Aorta (tissue), 5 donors: ENCODE data around the gene MAPKAPK3. TPM values are rescaled to one million over a fixed set of nuclear protein-coding genes. Genes with fewer than 3 reads are reported as not detected.

Experiments
- ATAC-seq: fragments of 200-7000 bp; cut with Tn5 transposase; one replicate; pipeline ENCODE4 v1.9.1; 2022; ENCODE audit warnings: moderate library complexity; ENCODE audit not compliant: low FRiP score
- DNase-seq, 2 donors: peaks; one replicate each; pipeline ENCODE4 v3.0.0-alpha.2; 2020
- H3K27ac ChIP-seq, 2 donors: one replicate each; pipeline ENCODE4 v1.5.1; 2013; ENCODE audit warnings: low read length in 2 of 2, mild to moderate bottlenecking in 2 of 2, moderate library complexity in 2 of 2, control low read depth in 1 of 2, inconsistent platforms in 1 of 2, low read depth in 1 of 2
- H3K27me3 ChIP-seq, 2 donors: one replicate each; pipeline ENCODE4 v1.6.1; 2013; ENCODE audit warnings: control low read depth in 1 of 2, low read length in 1 of 2, mild to moderate bottlenecking in 1 of 2, moderate library complexity in 1 of 2; ENCODE audit not compliant: insufficient read depth in 2 of 2, control insufficient read depth in 1 of 2
- H3K36me3 ChIP-seq, 2 donors: one replicate each; pipeline ENCODE4 v1.6.1; 2013; ENCODE audit warnings: control low read depth in 1 of 2, low read length in 1 of 2, mild to moderate bottlenecking in 1 of 2; ENCODE audit not compliant: insufficient read depth in 2 of 2, control insufficient read depth in 1 of 2
- H3K4me1 ChIP-seq, 2 donors: one replicate each; pipeline ENCODE4 v1.6.1; 2013; ENCODE audit warnings: low read length in 2 of 2, control low read depth in 1 of 2, mild to moderate bottlenecking in 1 of 2, moderate library complexity in 1 of 2; ENCODE audit not compliant: insufficient read depth in 2 of 2, control insufficient read depth in 1 of 2
- H3K4me3 ChIP-seq, 2 donors: one replicate each; pipeline ENCODE4 v1.5.1; 2013; ENCODE audit warnings: low read length in 2 of 2, control low read depth in 1 of 2, mild to moderate bottlenecking in 1 of 2
- H3K9me3 ChIP-seq: one replicate; pipeline ENCODE4 v1.6.1; 2013; ENCODE audit warnings: mild to moderate bottlenecking, low read length; ENCODE audit not compliant: control insufficient read depth
- WGBS, 2 donors: extraction: QIAGEN DNeasy Blood & Tissue Kit; methylation state at CpG; one replicate each; pipeline ENCODE4 v1.1.7; 2013; 5-methylcytosine and 5-hydroxymethylcytosine counted together
- intact Hi-C, 2 donors: fragments of 100-400 bp; cut with DNase I; formaldehyde crosslinking; loops; one replicate each; pipeline versions ENCODE4 v1.14.2 to v1.15.0; 2022
- polyA plus RNA-seq, 2 donors: library from polyadenylated mRNA; stranded (reverse); fragments of 200-250 nt; gene quantifications; one replicate each; pipeline ENCODE4 v1.2.3, GENCODE V29; 2013
- total RNA-seq, 2 donors: library from RNA; stranded (reverse); fragmentation: NEBNext Ultra II Directional; extraction: Animal tissue kit (Norgen Biotek cat#: 25700); gene quantifications; one replicate each; pipeline ENCODE4 v1.2.1, GENCODE V29; 2021
- donor health status: healthy with polysubstance abuse.
- donor health status: Bipolar disorder and iron deficiency.
- donor health status: DM: no; HTN: no; CAD: no.
- donor health status: DM: no; HTN: no; CAD: no.
- donor health status: DM: yes; HTN: yes; CAD: no.

MAPKAPK3 gene
- total and polyA plus RNA-seq, 4 donors = 13.0 to 24.8 (median 21.0) TPM

DNA sequence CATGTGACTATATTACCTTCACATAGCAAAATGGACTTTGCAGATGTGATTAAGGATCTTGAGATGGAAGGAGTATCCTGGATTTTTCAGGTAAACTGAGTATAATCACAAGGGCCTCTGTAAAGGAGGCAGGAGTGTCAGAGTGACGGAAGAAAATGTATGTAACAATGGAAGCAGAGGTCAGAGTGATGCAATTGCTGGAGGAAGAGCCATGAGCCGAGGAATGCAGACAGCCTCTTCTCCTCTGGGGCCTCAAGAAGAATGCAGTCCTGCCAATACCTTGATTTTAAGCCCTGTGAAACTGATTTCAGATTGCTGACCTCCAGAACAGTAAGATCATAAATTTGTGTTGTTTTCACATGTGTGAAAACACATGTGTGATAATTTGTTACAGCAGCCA lies 32.6 kb upstream of the MAPKAPK3 start:
- no peaks in the 10 kb centered on the region for H3K36me3 ChIP-seq
- no peak overlapping the region for H3K27ac ChIP-seq
- H3K9me3 ChIP-seq = no peaks in the 10 kb centered on the region
- WGBS, 2 donors = 78 to 81% methylated on average over 2 of the region's 2 CpGs
- H3K27me3 ChIP-seq = no peaks in the 10 kb centered on the region
- intact Hi-C loops = no loop called here
- DNase-seq (no peak), ATAC-seq (no peak)
- no peak overlapping the region for H3K4me3 ChIP-seq
- H3K4me1 ChIP-seq = no peaks in the 10 kb centered on the region

DNA sequence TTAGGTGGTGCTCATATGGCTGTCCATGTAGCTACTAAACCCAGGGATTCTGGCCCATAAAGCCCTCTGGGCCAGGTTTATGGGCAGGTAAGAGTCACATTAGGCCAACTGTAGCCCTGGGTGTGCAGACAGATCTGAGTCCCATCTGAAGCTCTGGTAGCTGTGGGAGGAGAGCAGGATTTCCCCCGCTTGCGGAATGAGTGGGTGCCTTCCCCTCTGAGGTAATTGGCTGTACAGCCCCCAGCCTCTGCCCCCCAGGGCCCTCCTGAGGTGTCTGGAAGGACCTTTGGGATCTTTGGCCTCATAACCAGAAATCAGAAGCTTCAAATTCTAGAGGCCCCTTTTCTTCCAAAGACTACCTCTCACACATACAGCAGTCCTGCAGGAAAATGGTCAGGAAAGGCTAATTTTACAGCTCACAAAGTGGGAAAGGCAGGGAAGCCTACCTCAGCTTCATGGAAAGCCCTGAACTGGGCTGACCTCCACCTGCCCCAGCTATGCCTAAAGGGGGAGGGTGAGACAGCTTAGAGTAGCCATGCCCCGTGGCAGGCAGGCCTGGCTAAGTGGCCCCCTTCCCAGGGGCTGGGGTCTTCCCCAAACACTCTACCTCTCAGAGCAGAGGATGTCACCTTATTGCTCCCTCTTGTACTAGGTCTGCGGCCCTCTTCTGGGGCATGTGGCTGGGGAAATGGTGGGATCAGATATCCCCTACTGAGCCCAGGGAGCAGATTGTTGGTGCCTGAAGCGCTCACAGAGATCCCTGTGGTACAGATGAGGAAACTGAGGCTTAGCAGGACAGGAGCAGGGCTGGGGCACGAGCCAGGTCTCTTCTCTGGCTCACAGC lies 30.8 kb upstream of the MAPKAPK3 start:
- ATAC-seq (no peak), DNase-seq (no peak)
- intact Hi-C loops = no loop called here
- H3K9me3 ChIP-seq = no peaks in the 10 kb centered on the region
- 90 to 91% methylated on average over 6 of the region's 6 CpGs for WGBS, 2 donors
- H3K4me3 ChIP-seq = no peak overlapping the region
- no peaks in the 10 kb centered on the region for H3K4me1 ChIP-seq
- no peaks in the 10 kb centered on the region for H3K27me3 ChIP-seq
- no peak overlapping the region for H3K27ac ChIP-seq
- no peaks in the 10 kb centered on the region for H3K36me3 ChIP-seq

DNA sequence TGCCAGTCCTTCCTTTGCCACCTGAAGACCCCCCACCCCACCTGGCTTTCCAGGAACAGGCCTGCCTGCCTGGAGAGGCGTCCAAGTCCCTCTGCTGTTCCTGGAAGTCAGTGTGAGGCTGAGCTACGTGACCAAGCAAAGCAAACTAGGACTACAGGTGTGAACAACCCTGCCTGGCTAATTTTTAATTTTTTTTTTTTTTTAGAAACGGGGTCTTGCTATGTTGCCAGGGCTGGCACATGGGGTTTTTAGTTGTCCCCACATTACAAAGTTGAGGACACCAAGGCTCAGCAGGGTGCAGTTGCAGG lies 30.2 kb upstream of the MAPKAPK3 start:
- H3K9me3 ChIP-seq = no peaks in the 10 kb centered on the region
- H3K4me1 ChIP-seq = no peaks in the 10 kb centered on the region
- 74 to 80% methylated on average over 3 of the region's 3 CpGs for WGBS, 2 donors
- no peak overlapping the region for H3K4me3 ChIP-seq
- no peaks in the 10 kb centered on the region for H3K27me3 ChIP-seq
- ATAC-seq (no peak), DNase-seq (no peak)
- no peaks in the 10 kb centered on the region for H3K36me3 ChIP-seq
- no peak overlapping the region for H3K27ac ChIP-seq
- intact Hi-C loops = no loop called here

DNA sequence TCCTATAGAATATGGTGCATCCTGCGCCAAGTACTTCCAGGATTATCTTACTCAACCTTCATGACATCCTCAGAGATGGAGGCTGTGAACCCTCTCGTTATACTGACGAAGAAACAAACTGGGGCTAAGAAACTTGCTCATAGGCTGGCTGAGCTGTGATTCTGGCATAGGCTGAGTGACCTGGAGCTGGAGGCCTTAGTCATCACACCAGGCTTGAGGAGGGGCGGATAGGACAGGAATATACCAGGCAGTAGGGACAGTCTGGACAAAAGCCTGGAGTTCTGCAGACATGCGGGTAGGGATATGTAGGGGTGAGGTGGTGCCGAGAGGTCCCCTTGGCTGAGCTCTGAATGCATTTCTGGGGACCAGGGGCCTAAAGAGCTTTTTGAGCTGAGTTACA lies 29.6 kb upstream of the MAPKAPK3 start:
- intact Hi-C loops = no loop called here
- Histone ChIP-seq H3K4me3 (no peak overlapping the region), H3K27ac (no peak overlapping the region), H3K27me3 (no peaks in the 10 kb centered on the region), H3K4me1 (no peaks in the 10 kb centered on the region), H3K9me3 (no peaks in the 10 kb centered on the region), H3K36me3 (no peaks in the 10 kb centered on the region)
- no peak for ATAC-seq
- no peak for DNase-seq
- 51 to 58% methylated on average over 6 of the region's 6 CpGs for whole genome bisulfite sequencing, 2 donors

DNA sequence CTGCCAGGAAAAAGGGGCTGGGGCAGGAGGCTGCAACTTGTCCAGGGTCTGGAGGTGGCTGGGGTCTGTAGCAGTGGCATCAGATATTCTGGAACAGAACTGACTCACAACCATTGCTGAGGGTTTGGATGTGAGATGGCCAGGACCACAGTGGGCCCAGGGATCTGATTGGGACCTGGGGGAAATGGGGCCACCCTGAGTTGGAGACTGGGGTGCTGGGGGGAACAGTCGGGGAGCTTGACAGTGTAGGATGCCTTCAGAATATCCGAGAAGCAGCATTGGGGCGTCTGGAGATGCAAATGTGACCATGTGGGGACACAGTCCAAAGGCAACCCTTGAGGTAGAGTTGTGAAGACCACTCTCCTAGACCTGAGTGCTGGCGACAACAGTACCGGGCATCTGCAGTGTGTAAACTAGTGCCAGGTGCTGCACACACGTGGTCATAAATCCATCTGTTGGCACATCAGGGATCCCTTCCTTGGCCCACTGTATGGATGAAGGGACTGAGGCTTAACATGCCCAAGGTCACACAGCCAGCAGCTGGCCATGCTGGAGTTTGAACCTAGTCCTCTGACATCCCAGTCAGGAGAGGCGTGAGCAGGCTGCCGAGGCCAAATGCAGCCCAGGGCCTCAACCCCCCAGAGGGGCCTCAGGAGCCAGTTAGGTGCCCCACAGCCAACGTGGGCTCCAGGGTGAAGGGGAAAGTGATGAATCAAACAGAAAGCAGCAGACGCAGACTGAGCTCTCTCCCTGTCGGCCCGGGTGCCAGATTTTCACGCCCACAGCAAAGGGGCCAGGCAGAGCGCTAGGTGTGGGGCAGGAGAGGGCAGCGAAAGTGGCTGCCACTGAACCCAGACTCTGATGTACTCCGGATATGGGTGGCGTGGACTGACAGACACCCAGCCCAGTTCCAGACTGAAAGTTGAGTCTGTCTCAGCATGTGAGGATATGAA lies 28.9 kb upstream of the MAPKAPK3 start:
- H3K9me3 ChIP-seq = no peaks in the 10 kb centered on the region
- DNase-seq = no peak
- 49 to 51% methylated on average over 17 of the region's 17 CpGs for WGBS, 2 donors
- no peak for ATAC-seq
- no peak overlapping the region for H3K4me3 ChIP-seq
- no peak overlapping the region for H3K27ac ChIP-seq
- H3K36me3 ChIP-seq = no peaks in the 10 kb centered on the region
- H3K27me3 ChIP-seq = no peaks in the 10 kb centered on the region
- no peaks in the 10 kb centered on the region for H3K4me1 ChIP-seq
- intact Hi-C loops = no loop called here

DNA sequence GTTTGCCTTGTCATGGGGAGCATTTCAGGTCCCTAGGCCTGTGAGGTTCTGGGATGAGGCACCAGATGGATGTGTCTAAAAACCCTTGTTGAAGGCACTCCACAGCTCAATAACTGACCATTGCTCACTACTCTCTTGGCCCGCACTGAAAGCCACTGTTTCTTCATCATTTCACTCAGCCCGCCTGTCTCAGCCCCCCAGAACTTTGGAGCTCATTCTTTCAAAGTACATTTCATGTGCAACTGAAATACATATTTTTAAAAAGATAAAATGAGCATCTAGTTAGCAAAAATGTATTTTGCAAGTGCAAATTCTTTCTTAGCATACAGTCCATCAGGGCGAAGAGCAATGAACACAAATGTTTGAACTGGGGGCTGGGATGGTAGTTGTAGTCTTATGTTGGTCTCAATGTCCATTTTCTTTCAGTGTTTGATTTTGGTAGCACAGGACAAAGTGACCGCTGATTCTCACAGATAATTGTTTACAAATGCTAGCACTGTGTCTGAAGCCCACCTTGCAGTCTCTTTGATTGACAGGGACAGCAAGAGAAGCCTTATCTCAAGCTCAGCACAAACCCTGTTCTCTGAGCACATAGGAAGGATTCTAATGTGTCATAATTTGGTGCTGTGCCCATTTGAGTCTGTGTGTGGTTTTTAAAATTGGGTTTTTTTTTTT lies 28.1 kb upstream of the MAPKAPK3 start:
- no peaks in the 10 kb centered on the region for H3K36me3 ChIP-seq

DNA sequence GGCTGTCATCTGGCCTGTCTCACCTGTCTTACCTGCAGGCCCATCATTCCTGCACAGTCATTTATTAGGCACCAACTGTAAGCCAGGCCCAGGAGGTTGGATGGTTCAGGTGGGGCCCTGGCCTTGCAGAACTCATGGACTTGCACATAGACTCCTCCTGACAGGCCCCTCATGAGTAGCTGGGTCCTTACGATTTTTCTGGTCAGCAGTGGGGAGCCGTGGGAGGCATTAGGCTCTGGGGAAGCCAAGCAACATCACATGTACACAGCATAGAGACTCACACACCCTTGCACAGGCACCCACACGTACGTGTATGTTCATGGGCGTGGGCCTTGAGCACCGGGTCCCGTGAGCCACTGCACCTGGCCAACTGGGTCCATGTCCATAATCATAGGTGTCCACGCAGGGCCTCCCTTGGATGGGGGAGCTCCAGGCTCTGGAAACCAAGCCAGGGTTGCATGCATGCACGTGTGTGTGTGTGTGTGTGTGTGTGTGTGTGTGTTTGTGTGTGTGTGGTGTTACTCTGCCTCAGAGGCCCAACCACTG lies 25.7 kb upstream of the MAPKAPK3 start:
- ATAC-seq (no peak), DNase-seq (peak in 1 of 2 donors; percentile 54)
- no peaks in the 10 kb centered on the region for H3K4me1 ChIP-seq
- intact Hi-C loops = no loop called here
- no peaks in the 10 kb centered on the region for H3K27me3 ChIP-seq
- WGBS, 2 donors = 67 to 83% methylated on average over 9 of the region's 9 CpGs
- no peaks in the 10 kb centered on the region for H3K36me3 ChIP-seq
- H3K4me3 ChIP-seq = no peak overlapping the region
- no peak overlapping the region for H3K27ac ChIP-seq
- no peaks in the 10 kb centered on the region for H3K9me3 ChIP-seq

More for the DNA sequence above, 28.1 kb upstream of the MAPKAPK3 start:
- H3K27me3 ChIP-seq = no peaks in the 10 kb centered on the region
- DNase-seq = no peak
- 83 to 89% methylated on average over 4 of the region's 4 CpGs for WGBS, 2 donors
- H3K4me1 ChIP-seq = no peaks in the 10 kb centered on the region
- H3K27ac ChIP-seq = no peak overlapping the region
- no peaks in the 10 kb centered on the region for H3K9me3 ChIP-seq
- intact Hi-C loops = no loop called here
- ATAC-seq = no peak
- H3K4me3 ChIP-seq = no peak overlapping the region

DNA sequence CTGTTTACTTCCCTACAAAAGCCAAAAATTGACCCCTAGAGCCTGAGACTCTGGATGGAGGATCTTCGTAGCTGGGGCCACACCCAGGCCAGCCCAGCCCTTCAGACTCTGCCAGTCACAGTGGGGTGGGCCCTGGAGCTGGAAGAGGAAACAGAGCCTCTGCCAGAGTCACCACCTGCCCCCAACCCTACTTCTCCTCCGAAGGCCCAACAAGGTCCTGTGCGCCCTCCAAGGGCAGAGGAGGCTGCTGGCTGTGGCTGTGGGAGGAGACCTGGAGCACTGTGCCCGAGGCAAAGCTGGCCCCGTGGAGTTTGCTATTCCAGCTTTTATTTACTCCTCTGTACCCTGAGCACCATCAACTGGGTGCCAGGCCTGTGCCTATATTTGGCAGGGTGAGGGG lies 24.4 kb upstream of the MAPKAPK3 start:
- Histone ChIP-seq H3K36me3 (no peaks in the 10 kb centered on the region), H3K27me3 (no peaks in the 10 kb centered on the region), H3K4me1 (no peaks in the 10 kb centered on the region), H3K27ac (no peak overlapping the region), H3K9me3 (no peaks in the 10 kb centered on the region), H3K4me3 (no peak overlapping the region)
- DNase-seq (no peak), ATAC-seq (no peak)
- 19 to 22% methylated on average over 5 of the region's 5 CpGs for WGBS, 2 donors
- intact Hi-C loops = no loop called here
